GM23338 (cell line): ENCODE results near the gene TXN. TPM values are rescaled to one million over a fixed set of nuclear protein-coding genes. Genes with fewer than 3 reads are reported as not detected.
"Not testable (repeated sequence)": the region's sequence is repeated elsewhere in the genome, so short reads cannot be mapped to it uniquely, and the experiment has no call there.

Experiments used
- ATAC-seq: fragments of 200-7000 bp; cut with Tn5 transposase; 3 replicates; pipeline ENCODE4 v1.9.1; 2020
- DNase-seq: peaks from one replicate; pipeline ENCODE4 v3.0.0-alpha.2; 2015; ENCODE audit warnings: low spot score
- H2AFZ ChIP-seq: fragments of 200-600 bp; sonication (generic); 2 replicates; pipeline ENCODE4 v1.8.0; 2016; ENCODE audit warnings: antibody characterized with exemption, mild to moderate bottlenecking, moderate library complexity
- H3F3A ChIP-seq: fragments of 200-600 bp; sonication (generic); replicated peaks from 2 replicates; pipeline ENCODE4 v1.8.0; 2017; ENCODE audit warnings: antibody characterized with exemption, mixed run types, low read depth
- H3K27ac ChIP-seq: fragments of 200-600 bp; sonication (generic); 2 replicates; pipeline ENCODE4 v1.6.1; 2016; ENCODE audit warnings: low read depth
- H3K27me3 ChIP-seq: fragments of 200-600 bp; sonication (generic); 2 replicates; pipeline ENCODE4 v1.8.0; 2016; ENCODE audit warnings: mild to moderate bottlenecking, mixed run types, moderate library complexity; ENCODE audit not compliant: insufficient read depth
- H3K36me3 ChIP-seq: fragments of 200-600 bp; sonication (generic); 2 replicates; pipeline ENCODE4 v1.8.0; 2016; ENCODE audit warnings: mild to moderate bottlenecking; ENCODE audit not compliant: insufficient read depth
- H3K4me1 ChIP-seq: fragments of 200-600 bp; sonication (generic); 2 replicates; pipeline ENCODE4 v1.8.0; 2016; ENCODE audit warnings: mild to moderate bottlenecking, moderate library complexity; ENCODE audit not compliant: insufficient read depth
- H3K4me2 ChIP-seq: fragments of 200-600 bp; sonication (generic); 2 replicates; pipeline ENCODE4 v1.7.1; 2017; ENCODE audit warnings: mixed run types
- H3K4me3 ChIP-seq: fragments of 200-600 bp; sonication (generic); 2 replicates; pipeline ENCODE4 v1.6.1; 2016; ENCODE audit warnings: mixed run types
- H3K79me2 ChIP-seq: fragments of 200-600 bp; sonication (generic); replicated peaks from 2 replicates; pipeline ENCODE4 v1.8.0; 2017; ENCODE audit warnings: mild to moderate bottlenecking; ENCODE audit not compliant: insufficient read depth
- H3K9me2 ChIP-seq: fragments of 200-600 bp; sonication (generic); 2 replicates; pipeline ENCODE4 v1.8.0; 2017; ENCODE audit not compliant: insufficient read depth
- H4K20me1 ChIP-seq: fragments of 200-600 bp; sonication (generic); replicated peaks from 2 replicates; pipeline ENCODE4 v1.8.0; 2017; ENCODE audit warnings: mild to moderate bottlenecking; ENCODE audit not compliant: insufficient read depth
- H3K27ac Mint-ChIP-seq: 2 replicates; pipeline ENCODE4 v1.8.0; 2020; ENCODE audit warnings: inconsistent platforms, mild to moderate bottlenecking, moderate library complexity, mixed read lengths
- H3K27me3 Mint-ChIP-seq: 3 replicates; pipeline ENCODE4 v1.8.0; 2022; ENCODE audit warnings: low read depth, mild to moderate bottlenecking, moderate library complexity, mixed read lengths, inconsistent platforms; ENCODE audit not compliant: insufficient read depth, poor library complexity
- H3K36me3 Mint-ChIP-seq: 3 replicates; pipeline ENCODE4 v1.8.0; 2021; ENCODE audit warnings: low read depth, mild to moderate bottlenecking, inconsistent platforms, moderate library complexity, mixed read lengths
- H3K4me1 Mint-ChIP-seq: 3 replicates; pipeline ENCODE4 v1.8.0; 2020; ENCODE audit warnings: mild to moderate bottlenecking, inconsistent platforms, mixed read lengths
- H3K4me3 Mint-ChIP-seq: 3 replicates; pipeline ENCODE4 v1.8.0; 2021; ENCODE audit warnings: moderate library complexity, mild to moderate bottlenecking, inconsistent platforms, mixed read lengths
- H3K9me3 Mint-ChIP-seq: 3 replicates; pipeline ENCODE4 v1.8.0; 2020; ENCODE audit warnings: moderate library complexity, mild to moderate bottlenecking, inconsistent platforms, mixed read lengths
- CREB1 ChIP-seq: fragments of 250-450 bp; sonication (Bioruptor Pico); IDR thresholded peaks from 2 replicates; pipeline ENCODE4 v1.5.0; 2020; ENCODE audit warnings: low read depth, mild to moderate bottlenecking, moderate library complexity
- CTCF ChIP-seq, 2 experiments: fragments of 200-600 bp in 1 of 2; sonication (generic) in 1 of 2; conservative IDR thresholded peaks; 2 replicates each; pipeline versions ENCODE4 v1.5.1 to v1.6.1; 2016 to 2017; ENCODE audit warnings: antibody characterized with exemption in 2 of 2, low read depth in 2 of 2, mild to moderate bottlenecking in 2 of 2, moderate library complexity in 1 of 2
- JUNB ChIP-seq: IDR thresholded peaks from one replicate; pipeline ENCODE4 v1.6.1; 2016; ENCODE audit warnings: antibody characterized with exemption; ENCODE audit not compliant: unreplicated experiment
- NANOG ChIP-seq: IDR thresholded peaks from 2 replicates; pipeline ENCODE4 v1.6.1; 2016; ENCODE audit warnings: antibody characterized with exemption, borderline replicate concordance
- REST ChIP-seq: IDR thresholded peaks from one replicate; pipeline ENCODE4 v1.6.1; 2018; ENCODE audit warnings: antibody characterized with exemption; ENCODE audit not compliant: unreplicated experiment
- STAT1 ChIP-seq: IDR thresholded peaks from one replicate; pipeline ENCODE4 v1.6.1; 2016; ENCODE audit warnings: antibody characterized with exemption; ENCODE audit not compliant: unreplicated experiment
- ZNF114 ChIP-seq: fragments of 250-450 bp; sonication (Bioruptor Pico); IDR thresholded peaks from 2 replicates; pipeline ENCODE4 v1.5.0; 2020; ENCODE audit warnings: mild to moderate bottlenecking, moderate library complexity
- ZNF331 ChIP-seq: fragments of 250-450 bp; sonication (Bioruptor Pico); IDR thresholded peaks from 2 replicates; pipeline ENCODE4 v1.5.0; 2020; ENCODE audit warnings: low read depth, mild to moderate bottlenecking, moderate library complexity
- polyA plus RNA-seq: library from polyadenylated mRNA; unstranded; fragments of >200 nt; fragmentation: Nextera tagmentation; extraction: Ambion mirVana; gene quantifications from 2 replicates; pipeline ENCODE4 v1.2.1, GENCODE V29; 2016
- total RNA-seq: library from RNA; depleted of rRNA; stranded (reverse); fragments of >200 nt; shearing (Covaris generic); gene quantifications from 2 replicates; pipeline ENCODE4 v1.2.3, GENCODE V29; 2014
- TF ChIP-seq, protein P1 (sequence below): IDR thresholded peaks from 2 replicates; pipeline ENCODE4 v1.6.1; 2016; ENCODE audit warnings: antibody characterized with exemption

TXN gene
- total and polyA plus RNA-seq, 2 experiments from 2014 or later, result 177 to 1,031 TPM

DNA sequence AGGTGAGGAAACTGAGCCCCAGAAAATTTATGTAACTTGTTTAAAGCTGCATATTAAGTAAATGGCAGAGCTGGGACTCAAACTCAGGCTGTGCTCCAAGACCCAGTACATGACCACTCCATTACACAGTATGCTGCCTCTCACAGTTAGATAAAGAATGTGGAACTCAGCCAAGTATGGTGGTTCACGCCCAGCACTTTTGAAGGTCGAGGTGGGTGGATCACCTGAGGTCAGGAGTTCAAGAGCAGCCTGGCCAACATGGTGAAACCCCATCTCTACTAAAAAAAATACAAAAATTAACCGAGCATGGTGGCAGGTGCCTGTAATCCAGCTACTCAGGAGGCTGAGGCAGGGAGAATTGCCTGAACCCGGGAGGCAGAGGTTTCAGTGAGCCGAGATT is 50.7 kb downstream of the TXN start:
- not testable (repeated sequence) for H3K27ac ChIP-seq, H3K4me1 ChIP-seq, H3K27me3 Mint-ChIP-seq, H3K4me1 Mint-ChIP-seq, H3K9me3 Mint-ChIP-seq, H3K36me3 ChIP-seq, H3K4me2 ChIP-seq, H3K27ac Mint-ChIP-seq, H3F3A ChIP-seq, H3K79me2 ChIP-seq, DNase-seq, ATAC-seq, H3K36me3 Mint-ChIP-seq, H3K9me2 ChIP-seq, H3K4me3 ChIP-seq, H2AFZ ChIP-seq, H3K4me3 Mint-ChIP-seq, H3K27me3 ChIP-seq, H4K20me1 ChIP-seq

- H3K9me3 Mint-ChIP-seq, result no peaks in the 10 kb centered on the region
- H3K4me1 ChIP-seq, result no peaks in the 10 kb centered on the region
- no peaks in the 10 kb centered on the region for H3K9me2 ChIP-seq
- no peak overlapping the region for H3K4me3 ChIP-seq
- peaks cover 7% of the 10 kb centered on the region for H3K27me3 Mint-ChIP-seq
- no peak overlapping the region for H2AFZ ChIP-seq
- no peaks in the 10 kb centered on the region for H3K4me1 Mint-ChIP-seq
- no peak for ATAC-seq
- no peaks in the 10 kb centered on the region for H4K20me1 ChIP-seq
- H3F3A ChIP-seq, result no peaks in the 10 kb centered on the region
- no peak overlapping the region for H3K4me2 ChIP-seq
- H3K27me3 ChIP-seq, result no peaks in the 10 kb centered on the region
- no peaks in the 10 kb centered on the region for H3K36me3 Mint-ChIP-seq
- no peak overlapping the region for H3K4me3 Mint-ChIP-seq
- no peak for TF ChIP-seq ZNF331 (CRISPR knock-in tag)
- no peak for DNase-seq
- H3K27ac ChIP-seq, result no peak overlapping the region
- no peaks in the 10 kb centered on the region for H3K79me2 ChIP-seq
- H3K27ac Mint-ChIP-seq, result no peak overlapping the region
- H3K36me3 ChIP-seq, result no peaks in the 10 kb centered on the region
These were observed 54.1 kb downstream of the TXN start for GRCh38 chr9:110202232-110202631.

- Mint-ChIP-seq H3K4me3 (no peak overlapping the region), H3K27ac (no peak overlapping the region), H3K27me3 (peaks cover 3% of the 10 kb centered on the region), H3K36me3 (no peaks in the 10 kb centered on the region), H3K4me1 (no peaks in the 10 kb centered on the region), H3K9me3 (no peaks in the 10 kb centered on the region)
- Histone ChIP-seq H3K36me3 (no peaks in the 10 kb centered on the region), H3K4me3 (no peak overlapping the region), H3F3A (no peaks in the 10 kb centered on the region), H3K9me2 (no peaks in the 10 kb centered on the region), H3K4me2 (no peak overlapping the region), H4K20me1 (no peaks in the 10 kb centered on the region), H3K79me2 (no peaks in the 10 kb centered on the region), H3K27me3 (no peaks in the 10 kb centered on the region), H3K4me1 (no peaks in the 10 kb centered on the region), H2AFZ (no peak overlapping the region), H3K27ac (no peak overlapping the region)
- ATAC-seq (no peak), DNase-seq (no peak)
- no peak for TF ChIP-seq CREB1 (CRISPR knock-in tag)
- no peak for TF ChIP-seq NANOG
These were observed 56.7 kb downstream of the TXN start for GRCh38 chr9:110199643-110200042.

- no peaks in the 10 kb centered on the region for H3K36me3 ChIP-seq
- Mint-ChIP-seq H3K36me3 (no peaks in the 10 kb centered on the region), H3K27ac (no peak overlapping the region), H3K27me3 (peaks cover 3% of the 10 kb centered on the region), H3K4me1 (0 out of 3 replicates have a peak, but pooled peaks cover 3% of the 10 kb centered on the region), H3K4me3 (no peak overlapping the region), H3K9me3 (no peaks in the 10 kb centered on the region)
- DNase-seq, result no peak
- H3K4me2 ChIP-seq, result no peak overlapping the region
- H4K20me1 ChIP-seq, result no peaks in the 10 kb centered on the region
- H3K4me3 ChIP-seq, result no peak overlapping the region
- H3K9me2 ChIP-seq, result no peaks in the 10 kb centered on the region
- no peak overlapping the region for H2AFZ ChIP-seq
- no peaks in the 10 kb centered on the region for H3K27me3 ChIP-seq
- no peaks in the 10 kb centered on the region for H3K79me2 ChIP-seq
- no peaks in the 10 kb centered on the region for H3K4me1 ChIP-seq
- no peak for ATAC-seq
- TF ChIP-seq REST (no peak), CREB1 (CRISPR knock-in tag) (no peak), CTCF (conservative IDR thresholded peaks at IDR 0.05; ENCODE audit: low read depth in 2 of 2) (no peak), JUNB (no peak), ZNF114 (CRISPR knock-in tag) (no peak), STAT1 (no peak)
- TF ChIP-seq, protein P1, sequence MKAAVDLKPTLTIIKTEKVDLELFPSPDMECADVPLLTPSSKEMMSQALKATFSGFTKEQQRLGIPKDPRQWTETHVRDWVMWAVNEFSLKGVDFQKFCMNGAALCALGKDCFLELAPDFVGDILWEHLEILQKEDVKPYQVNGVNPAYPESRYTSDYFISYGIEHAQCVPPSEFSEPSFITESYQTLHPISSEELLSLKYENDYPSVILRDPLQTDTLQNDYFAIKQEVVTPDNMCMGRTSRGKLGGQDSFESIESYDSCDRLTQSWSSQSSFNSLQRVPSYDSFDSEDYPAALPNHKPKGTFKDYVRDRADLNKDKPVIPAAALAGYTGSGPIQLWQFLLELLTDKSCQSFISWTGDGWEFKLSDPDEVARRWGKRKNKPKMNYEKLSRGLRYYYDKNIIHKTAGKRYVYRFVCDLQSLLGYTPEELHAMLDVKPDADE, result no peak
- H3F3A ChIP-seq, result no peaks in the 10 kb centered on the region
- no peak overlapping the region for H3K27ac ChIP-seq
These were observed 58.0 kb downstream of the TXN start for GRCh38 chr9:110198357-110198756.
